ENCODE results near the gene YIF1A. TPM values are rescaled to one million over a fixed set of nuclear protein-coding genes. Genes with fewer than 3 reads are reported as not detected.
A peak's percentile ranks its signal among the peaks of the same experiment; 100 is the strongest.

The YIF1A gene
- total RNA-seq, 1 donor from 2014 or later: 115 TPM

DNA sequence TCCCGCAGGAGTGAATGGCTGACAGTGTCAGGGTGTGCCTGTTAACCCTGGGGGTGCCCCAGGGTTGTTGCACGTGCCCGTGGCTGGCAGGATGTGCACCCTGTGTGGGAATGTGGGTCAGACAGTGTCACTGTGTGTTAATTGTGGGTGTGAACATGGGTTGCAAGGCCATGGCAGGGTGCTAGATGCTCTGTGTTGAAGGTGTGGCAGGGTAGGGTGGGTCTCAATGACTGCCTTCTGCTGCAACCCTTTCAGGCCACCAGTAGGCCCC, 39.0 kb upstream of the YIF1A start:
- no peak overlapping the region for H3K27ac Mint-ChIP-seq (ENCODE audit: unreplicated experiment)
- TF ChIP-seq, protein P1, sequence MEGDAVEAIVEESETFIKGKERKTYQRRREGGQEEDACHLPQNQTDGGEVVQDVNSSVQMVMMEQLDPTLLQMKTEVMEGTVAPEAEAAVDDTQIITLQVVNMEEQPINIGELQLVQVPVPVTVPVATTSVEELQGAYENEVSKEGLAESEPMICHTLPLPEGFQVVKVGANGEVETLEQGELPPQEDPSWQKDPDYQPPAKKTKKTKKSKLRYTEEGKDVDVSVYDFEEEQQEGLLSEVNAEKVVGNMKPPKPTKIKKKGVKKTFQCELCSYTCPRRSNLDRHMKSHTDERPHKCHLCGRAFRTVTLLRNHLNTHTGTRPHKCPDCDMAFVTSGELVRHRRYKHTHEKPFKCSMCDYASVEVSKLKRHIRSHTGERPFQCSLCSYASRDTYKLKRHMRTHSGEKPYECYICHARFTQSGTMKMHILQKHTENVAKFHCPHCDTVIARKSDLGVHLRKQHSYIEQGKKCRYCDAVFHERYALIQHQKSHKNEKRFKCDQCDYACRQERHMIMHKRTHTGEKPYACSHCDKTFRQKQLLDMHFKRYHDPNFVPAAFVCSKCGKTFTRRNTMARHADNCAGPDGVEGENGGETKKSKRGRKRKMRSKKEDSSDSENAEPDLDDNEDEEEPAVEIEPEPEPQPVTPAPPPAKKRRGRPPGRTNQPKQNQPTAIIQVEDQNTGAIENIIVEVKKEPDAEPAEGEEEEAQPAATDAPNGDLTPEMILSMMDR (IDR thresholded peaks at IDR 0.05; ENCODE audit: partially characterized antibody, unreplicated experiment): no peak
- peaks cover 19% of the 10 kb centered on the region for H3K9me3 Mint-ChIP-seq (ENCODE audit: unreplicated experiment)
- H3K36me3 Mint-ChIP-seq (ENCODE audit: unreplicated experiment): no peaks in the 10 kb centered on the region
- peaks cover 26% of the 10 kb centered on the region for H3K27me3 Mint-ChIP-seq (ENCODE audit: unreplicated experiment)
- no peak for DNase-seq
- H3K4me3 Mint-ChIP-seq (ENCODE audit: unreplicated experiment): no peak overlapping the region
- peaks cover 26% of the 10 kb centered on the region for H3K4me1 Mint-ChIP-seq (ENCODE audit: low read depth, unreplicated experiment)

DNA sequence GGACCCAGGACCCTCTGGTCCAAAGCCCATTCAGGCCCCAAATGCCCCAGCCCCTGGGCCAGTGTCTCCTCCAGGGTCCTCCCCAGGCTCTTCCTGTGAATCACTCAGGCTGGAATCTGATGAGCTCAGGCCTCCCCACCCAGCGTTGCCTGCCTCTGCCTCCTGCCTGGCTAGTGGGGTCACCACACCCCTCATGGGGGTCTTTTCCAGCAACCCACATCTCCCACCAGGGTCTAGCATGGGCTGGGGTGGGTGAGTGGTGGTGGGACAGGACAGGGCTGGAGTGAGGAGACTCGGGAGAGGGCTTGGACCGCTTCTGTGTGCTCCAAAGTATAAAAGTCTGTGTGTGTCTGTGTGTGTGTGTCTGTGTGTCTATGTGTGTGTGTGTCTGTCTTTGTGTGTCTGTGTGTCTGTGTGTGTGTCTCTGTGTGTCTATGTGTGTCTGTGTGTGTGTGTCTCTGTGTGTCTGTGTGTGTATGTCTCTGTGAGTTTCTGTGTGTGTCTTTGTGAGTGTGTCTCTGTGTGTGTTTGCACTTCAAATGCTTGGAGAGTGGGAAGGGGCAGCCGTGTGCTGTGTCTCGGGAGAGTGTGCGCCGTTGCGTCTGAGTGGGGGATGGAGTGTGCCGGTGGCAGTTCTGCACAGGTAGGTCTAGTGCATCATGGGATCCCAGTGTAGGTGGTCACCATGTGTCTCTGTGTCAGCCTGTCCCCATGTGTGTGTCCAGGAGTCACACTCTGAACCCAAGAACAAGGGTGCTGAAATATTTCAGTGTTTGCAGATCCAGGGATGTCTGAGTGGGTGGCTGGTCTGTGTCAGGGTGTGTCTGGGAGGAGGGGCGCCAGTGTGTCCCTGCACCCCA, 38.5 kb upstream of the YIF1A start:
- peak overlapping the region; percentile 56 for H3K4me3 Mint-ChIP-seq (ENCODE audit: unreplicated experiment)
- peaks cover 19% of the 10 kb centered on the region for H3K9me3 Mint-ChIP-seq (ENCODE audit: unreplicated experiment)
- DNase-seq: no peak
- peaks cover 26% of the 10 kb centered on the region for H3K27me3 Mint-ChIP-seq (ENCODE audit: unreplicated experiment)
- TF ChIP-seq, protein P1 (IDR thresholded peaks at IDR 0.05; ENCODE audit: partially characterized antibody, unreplicated experiment): no peak
- H3K27ac Mint-ChIP-seq (ENCODE audit: unreplicated experiment): peak overlapping the region; percentile 59
- H3K36me3 Mint-ChIP-seq (ENCODE audit: unreplicated experiment): no peaks in the 10 kb centered on the region
- peaks cover 26% of the 10 kb centered on the region for H3K4me1 Mint-ChIP-seq (ENCODE audit: low read depth, unreplicated experiment)

DNA sequence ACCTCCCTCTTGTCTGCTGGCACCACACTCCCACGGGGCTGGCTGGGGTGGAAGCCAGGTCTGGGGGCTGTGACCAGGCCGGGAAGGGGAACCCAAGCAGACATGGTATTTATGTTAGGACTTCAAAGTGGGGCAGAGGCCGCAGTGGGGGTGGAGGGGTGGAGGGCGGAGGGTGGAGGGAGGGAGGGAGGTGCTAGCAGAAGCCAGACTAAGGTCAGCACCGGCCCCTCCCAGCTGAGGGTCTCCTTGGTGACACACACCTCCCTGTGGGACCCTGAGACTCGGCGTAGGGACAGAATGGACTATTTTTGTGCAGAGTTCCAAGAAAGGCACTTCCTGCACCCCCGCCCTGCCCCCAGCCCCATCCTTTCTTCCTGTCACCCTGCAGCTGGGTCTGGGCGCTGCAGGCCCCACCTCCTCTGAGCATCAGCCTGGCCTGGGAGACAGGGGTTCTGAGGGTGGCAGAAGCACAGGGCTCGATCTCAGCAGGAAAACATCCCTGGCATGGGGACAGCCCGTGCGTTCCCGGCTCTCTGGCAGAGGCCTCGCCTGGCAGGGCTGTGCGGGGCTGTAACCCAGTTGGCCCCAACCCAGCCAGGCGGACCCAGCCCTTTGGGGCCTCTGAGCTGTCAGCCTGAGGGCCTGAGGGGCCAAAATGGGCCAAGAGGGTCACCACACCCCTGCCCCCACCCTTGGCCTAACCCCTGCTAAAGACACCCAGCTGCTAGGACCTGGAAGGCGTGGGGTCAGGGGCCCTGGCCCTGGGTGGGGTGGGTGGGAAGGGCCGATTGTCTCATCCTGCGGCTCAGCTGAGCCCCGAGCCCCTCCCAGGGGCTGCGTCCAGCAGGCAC, 37.5 kb upstream of the YIF1A start:
- Mint-ChIP-seq H3K4me1 (ENCODE audit: low read depth, unreplicated experiment) (peaks cover 26% of the 10 kb centered on the region), H3K36me3 (ENCODE audit: unreplicated experiment) (no peaks in the 10 kb centered on the region), H3K27me3 (ENCODE audit: unreplicated experiment) (peaks cover 26% of the 10 kb centered on the region), H3K27ac (ENCODE audit: unreplicated experiment) (peak overlapping the region; percentile 23), H3K9me3 (ENCODE audit: unreplicated experiment) (peaks cover 19% of the 10 kb centered on the region), H3K4me3 (ENCODE audit: unreplicated experiment) (no peak overlapping the region)
- TF ChIP-seq, protein P1 (IDR thresholded peaks at IDR 0.05; ENCODE audit: partially characterized antibody, unreplicated experiment): no peak
- peak; percentile 34 for DNase-seq

DNA sequence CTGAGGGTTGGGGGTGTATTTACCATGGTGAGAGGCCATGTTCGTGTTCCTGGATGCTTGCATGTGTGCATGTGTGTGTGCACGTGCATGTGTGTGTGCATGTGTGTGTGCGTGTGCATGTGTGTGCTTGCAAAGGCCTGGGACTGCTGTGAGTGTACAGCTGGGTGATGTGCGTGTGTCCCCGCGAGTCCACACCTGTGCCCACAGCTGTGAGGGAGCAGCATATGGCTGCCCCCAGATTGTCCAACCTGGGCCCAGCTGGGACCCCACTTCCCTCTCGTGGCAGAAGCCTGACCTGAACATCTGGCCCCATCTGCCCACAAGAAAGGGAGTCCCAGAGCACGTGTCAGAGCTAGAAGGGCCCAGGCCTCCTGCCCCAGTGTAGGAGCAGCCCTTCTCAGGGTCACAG, 36.3 kb upstream of the YIF1A start:
- Mint-ChIP-seq H3K27me3 (ENCODE audit: unreplicated experiment) (peaks cover 26% of the 10 kb centered on the region), H3K4me1 (ENCODE audit: low read depth, unreplicated experiment) (peaks cover 26% of the 10 kb centered on the region), H3K9me3 (ENCODE audit: unreplicated experiment) (peaks cover 20% of the 10 kb centered on the region), H3K4me3 (ENCODE audit: unreplicated experiment) (peak overlapping the region; percentile 40), H3K27ac (ENCODE audit: unreplicated experiment) (peak overlapping the region; percentile 88), H3K36me3 (ENCODE audit: unreplicated experiment) (no peaks in the 10 kb centered on the region)
- TF ChIP-seq, protein P1 (IDR thresholded peaks at IDR 0.05; ENCODE audit: partially characterized antibody, unreplicated experiment): no peak
- DNase-seq: peak; percentile 74

All from glutamatergic neuron (in vitro differentiated cells).